ENCODE data around the gene PCDHAC2.

DNA sequence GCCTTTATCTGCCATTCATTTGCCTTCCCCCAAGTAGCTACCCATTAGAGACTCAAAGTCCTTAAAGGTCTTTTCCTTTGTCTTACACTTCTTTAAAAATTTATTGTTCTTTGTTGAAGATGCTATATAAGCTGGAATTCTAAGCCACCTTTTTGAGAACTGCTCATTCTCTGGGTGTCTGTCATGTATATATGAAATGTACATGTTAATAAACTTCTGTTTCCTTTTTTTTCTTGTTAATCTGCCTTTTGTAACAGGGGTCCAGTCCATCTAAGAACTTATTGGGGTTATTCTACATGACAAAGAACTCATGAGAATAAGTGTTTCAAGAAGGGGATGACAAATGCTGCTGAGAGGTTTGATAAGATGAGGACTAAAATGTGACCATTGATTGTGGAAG lies 41.5 kb downstream of the PCDHAC2 start:
- TF ChIP-seq, protein P1, sequence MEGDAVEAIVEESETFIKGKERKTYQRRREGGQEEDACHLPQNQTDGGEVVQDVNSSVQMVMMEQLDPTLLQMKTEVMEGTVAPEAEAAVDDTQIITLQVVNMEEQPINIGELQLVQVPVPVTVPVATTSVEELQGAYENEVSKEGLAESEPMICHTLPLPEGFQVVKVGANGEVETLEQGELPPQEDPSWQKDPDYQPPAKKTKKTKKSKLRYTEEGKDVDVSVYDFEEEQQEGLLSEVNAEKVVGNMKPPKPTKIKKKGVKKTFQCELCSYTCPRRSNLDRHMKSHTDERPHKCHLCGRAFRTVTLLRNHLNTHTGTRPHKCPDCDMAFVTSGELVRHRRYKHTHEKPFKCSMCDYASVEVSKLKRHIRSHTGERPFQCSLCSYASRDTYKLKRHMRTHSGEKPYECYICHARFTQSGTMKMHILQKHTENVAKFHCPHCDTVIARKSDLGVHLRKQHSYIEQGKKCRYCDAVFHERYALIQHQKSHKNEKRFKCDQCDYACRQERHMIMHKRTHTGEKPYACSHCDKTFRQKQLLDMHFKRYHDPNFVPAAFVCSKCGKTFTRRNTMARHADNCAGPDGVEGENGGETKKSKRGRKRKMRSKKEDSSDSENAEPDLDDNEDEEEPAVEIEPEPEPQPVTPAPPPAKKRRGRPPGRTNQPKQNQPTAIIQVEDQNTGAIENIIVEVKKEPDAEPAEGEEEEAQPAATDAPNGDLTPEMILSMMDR (IDR thresholded peaks at IDR 0.05), result no peak
- TF ChIP-seq SIN3A (IDR thresholded peaks at IDR 0.05; ENCODE audit: borderline replicate concordance, low read depth, low read length) (no peak), CHD2 (IDR thresholded peaks at IDR 0.05; ENCODE audit: low read length, partially characterized antibody) (no peak), FOSL2 (IDR thresholded peaks at IDR 0.05; ENCODE audit: borderline replicate concordance, low read depth) (no peak)
- TF ChIP-seq, protein P2, sequence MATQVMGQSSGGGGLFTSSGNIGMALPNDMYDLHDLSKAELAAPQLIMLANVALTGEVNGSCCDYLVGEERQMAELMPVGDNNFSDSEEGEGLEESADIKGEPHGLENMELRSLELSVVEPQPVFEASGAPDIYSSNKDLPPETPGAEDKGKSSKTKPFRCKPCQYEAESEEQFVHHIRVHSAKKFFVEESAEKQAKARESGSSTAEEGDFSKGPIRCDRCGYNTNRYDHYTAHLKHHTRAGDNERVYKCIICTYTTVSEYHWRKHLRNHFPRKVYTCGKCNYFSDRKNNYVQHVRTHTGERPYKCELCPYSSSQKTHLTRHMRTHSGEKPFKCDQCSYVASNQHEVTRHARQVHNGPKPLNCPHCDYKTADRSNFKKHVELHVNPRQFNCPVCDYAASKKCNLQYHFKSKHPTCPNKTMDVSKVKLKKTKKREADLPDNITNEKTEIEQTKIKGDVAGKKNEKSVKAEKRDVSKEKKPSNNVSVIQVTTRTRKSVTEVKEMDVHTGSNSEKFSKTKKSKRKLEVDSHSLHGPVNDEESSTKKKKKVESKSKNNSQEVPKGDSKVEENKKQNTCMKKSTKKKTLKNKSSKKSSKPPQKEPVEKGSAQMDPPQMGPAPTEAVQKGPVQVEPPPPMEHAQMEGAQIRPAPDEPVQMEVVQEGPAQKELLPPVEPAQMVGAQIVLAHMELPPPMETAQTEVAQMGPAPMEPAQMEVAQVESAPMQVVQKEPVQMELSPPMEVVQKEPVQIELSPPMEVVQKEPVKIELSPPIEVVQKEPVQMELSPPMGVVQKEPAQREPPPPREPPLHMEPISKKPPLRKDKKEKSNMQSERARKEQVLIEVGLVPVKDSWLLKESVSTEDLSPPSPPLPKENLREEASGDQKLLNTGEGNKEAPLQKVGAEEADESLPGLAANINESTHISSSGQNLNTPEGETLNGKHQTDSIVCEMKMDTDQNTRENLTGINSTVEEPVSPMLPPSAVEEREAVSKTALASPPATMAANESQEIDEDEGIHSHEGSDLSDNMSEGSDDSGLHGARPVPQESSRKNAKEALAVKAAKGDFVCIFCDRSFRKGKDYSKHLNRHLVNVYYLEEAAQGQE (IDR thresholded peaks at IDR 0.05; ENCODE audit: low read depth, low read length), result no peak
